AG04450 (cell line): ENCODE results near the gene TOX2. TPM values are rescaled to one million over a fixed set of nuclear protein-coding genes. Genes with fewer than 3 reads are reported as not detected.
A peak's percentile ranks its signal among the peaks of the same experiment; 100 is the strongest.

ENCODE experiments used
- CTCF ChIA-PET: fragments of 300-600, 350-600 bp; formaldehyde crosslinking; extraction: SDS; loops from one replicate; lab custom pipeline; 2022; ENCODE audit warnings: antibody characterized with exemption, inconsistent platforms; lab: Charles Lee
- POLR2A ChIA-PET: fragments of 350-600 bp; formaldehyde crosslinking; extraction: SDS; loops from one replicate; lab custom pipeline; 2021; ENCODE audit warnings: antibody characterized with exemption, inconsistent platforms; lab: Yijun Ruan, JAX
- DNase-seq: peaks from one replicate; pipeline ENCODE4 v3.0.0-alpha.2; 2011; ENCODE audit warnings: low read depth, low spot score
- H3K27ac ChIP-seq: one replicate; pipeline ENCODE4 v1.5.1; 2012; ENCODE audit warnings: low read depth, low read length, control low read depth
- H3K27me3 ChIP-seq: one replicate; pipeline ENCODE4 v1.6.0; 2012; ENCODE audit warnings: low read length; ENCODE audit not compliant: control insufficient read depth, insufficient read depth
- H3K4me3 ChIP-seq: 2 replicates; pipeline ENCODE4 v1.5.1; 2011; ENCODE audit warnings: mild to moderate bottlenecking, low read depth, low read length, control low read depth
- H3K9me3 ChIP-seq: 2 replicates; pipeline ENCODE4 v1.5.1; 2012; ENCODE audit warnings: low read length; ENCODE audit not compliant: control insufficient read depth, insufficient read depth
- CTCF ChIP-seq: IDR thresholded peaks from 2 replicates; pipeline ENCODE4 v1.5.1; 2011; ENCODE audit warnings: low read depth, low read length, control low read depth, inconsistent platforms
- polyA plus RNA-seq: library from polyadenylated mRNA; depleted of rRNA; stranded (reverse); fragments of >200 nt; gene quantifications from 2 replicates; pipeline ENCODE4 v1.2.3, GENCODE V29; 2011

TOX2 gene
- polyA plus RNA-seq, 1 experiment: 10.6 TPM

DNA sequence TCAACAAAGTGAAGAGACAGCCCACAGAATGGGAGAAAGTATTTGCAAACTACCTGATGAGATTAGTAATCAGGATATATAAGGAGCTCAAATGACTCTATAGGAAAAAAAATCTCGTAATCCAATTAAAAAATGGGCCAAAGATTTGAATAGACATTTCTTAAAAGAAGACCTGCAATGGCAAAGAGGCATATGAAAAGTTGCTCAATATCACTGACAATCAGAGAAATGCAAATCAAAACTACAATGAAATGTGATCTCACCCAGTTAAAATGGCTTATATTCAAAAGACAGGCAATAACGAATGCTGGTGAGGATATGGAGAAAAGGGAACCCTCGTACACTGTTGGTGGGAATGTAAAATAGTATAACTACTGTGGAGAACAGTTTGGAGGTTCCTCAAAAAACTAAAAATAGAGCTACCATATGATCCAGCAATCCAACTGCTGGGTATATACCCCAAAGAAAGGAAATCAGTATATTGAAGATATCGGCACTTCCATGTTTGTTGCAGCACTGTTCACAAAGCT is 65.0 kb downstream of the TOX2 start:
- no peak overlapping the region for H3K4me3 ChIP-seq
- H3K27me3 ChIP-seq: no peaks in the 10 kb centered on the region
- ChIA-PET POLR2A (no interaction called here), CTCF (interaction anchor here (1.3 to 1.5 kb wide), 2 partner anchors 13 to 101 kb away, joined by 3 to 4 read pairs; no protein-coding TSS in a partner anchor)
- no peak for DNase-seq
- peaks cover 2% of the 10 kb centered on the region; the same call in 1 of the 2 replicates for H3K9me3 ChIP-seq
- TF ChIP-seq CTCF: no peak
- no peak overlapping the region for H3K27ac ChIP-seq

DNA sequence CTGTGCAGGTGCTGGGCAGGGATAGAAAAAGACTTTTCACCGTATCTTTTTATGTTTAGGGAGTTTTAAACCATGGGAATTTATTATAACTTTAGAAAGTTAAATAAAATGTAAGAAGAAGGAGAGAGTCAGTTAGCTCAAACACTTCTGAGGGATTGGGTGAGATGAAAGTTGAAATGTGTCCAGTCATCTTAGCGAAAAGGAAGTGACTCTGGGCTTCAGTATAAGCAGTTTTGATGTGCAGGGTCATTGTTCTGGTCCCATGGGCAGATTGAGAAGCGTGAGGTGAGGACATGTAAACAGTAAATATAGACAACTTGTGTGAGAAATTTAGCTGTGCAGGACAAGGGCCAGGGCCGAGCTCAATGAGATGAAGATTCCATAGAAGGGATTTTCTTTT is 66.9 kb downstream of the TOX2 start:
- no peak for DNase-seq
- TF ChIP-seq CTCF: no peak
- POLR2A ChIA-PET: interaction anchor here (0.6 kb wide), 2 partner anchors 172 to 258 kb away, joined by 3 to 12 read pairs; no protein-coding TSS in a partner anchor
- CTCF ChIA-PET: interaction anchor here (0.6 to 1.1 kb wide), 3 partner anchors 26 to 371 kb away, joined by 3 to 4 read pairs (median 3); no protein-coding TSS in a partner anchor
- Histone ChIP-seq H3K27me3 (no peaks in the 10 kb centered on the region), H3K9me3 (no peaks in the 10 kb centered on the region), H3K27ac (no peak overlapping the region), H3K4me3 (no peak overlapping the region)

DNA sequence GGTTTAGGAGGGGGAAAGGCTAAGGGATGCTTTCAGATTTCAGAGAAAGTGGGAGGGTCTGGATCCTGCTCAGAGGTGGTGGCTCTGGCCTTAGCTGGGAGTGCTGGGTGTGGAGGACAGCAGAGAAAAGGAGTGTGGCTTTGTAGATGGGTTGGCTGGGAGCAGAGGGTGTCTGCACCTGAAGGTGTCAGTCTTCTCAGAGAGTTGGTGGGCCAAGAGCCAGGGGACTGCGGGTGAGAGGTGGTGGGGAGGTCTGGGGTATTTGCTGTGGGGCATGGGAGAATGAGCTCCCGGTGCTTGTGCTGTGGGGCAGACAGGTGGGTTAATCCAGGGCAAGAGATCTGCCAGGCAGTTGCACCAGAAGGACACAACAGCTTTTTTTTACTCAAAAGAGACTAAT is 67.4 kb downstream of the TOX2 start:
- no peak for DNase-seq
- CTCF ChIA-PET: interaction anchor here (0.6 to 1.1 kb wide), 3 partner anchors 26 to 371 kb away, joined by 3 to 4 read pairs (median 3); no protein-coding TSS in a partner anchor

GRCh38 chr20:43982886-43983285 is 68.2 kb downstream of the TOX2 start:
- TF ChIP-seq CTCF: no peak
- CTCF ChIA-PET: interaction anchor here (0.6 to 1.1 kb wide), 2 partner anchors 132 to 233 kb away, joined by 3 to 5 read pairs; no protein-coding TSS in a partner anchor
- H3K27me3 ChIP-seq: no peaks in the 10 kb centered on the region

More for the DNA sequence above, 67.4 kb downstream of the TOX2 start:
- no peak for TF ChIP-seq CTCF
- Histone ChIP-seq H3K9me3 (no peaks in the 10 kb centered on the region), H3K27me3 (no peaks in the 10 kb centered on the region), H3K27ac (no peak overlapping the region), H3K4me3 (no peak overlapping the region)
- POLR2A ChIA-PET: interaction anchor here (0.6 kb wide), 2 partner anchors 172 to 258 kb away, joined by 3 to 12 read pairs; no protein-coding TSS in a partner anchor

GRCh38 chr20:43983359-43983758 is 68.7 kb downstream of the TOX2 start:
- ChIA-PET POLR2A (no interaction called here), CTCF (interaction anchor here (0.6 to 1.1 kb wide), 5 partner anchors 11 to 232 kb away, joined by 3 to 5 read pairs (median 3); no protein-coding TSS in a partner anchor)
- no peaks in the 10 kb centered on the region for H3K27me3 ChIP-seq
- H3K27ac ChIP-seq: no peak overlapping the region
- no peak overlapping the region for H3K4me3 ChIP-seq
- no peak for DNase-seq
- no peaks in the 10 kb centered on the region for H3K9me3 ChIP-seq
- peak; percentile 23 for TF ChIP-seq CTCF

More at GRCh38 chr20:43982886-43983285, 68.2 kb downstream of the TOX2 start:
- POLR2A ChIA-PET: no interaction called here
- no peak overlapping the region for H3K4me3 ChIP-seq
- no peaks in the 10 kb centered on the region for H3K9me3 ChIP-seq
- no peak for DNase-seq
- H3K27ac ChIP-seq: no peak overlapping the region
